GM12873 (cell line): ENCODE results near the gene PPP1R16B.

ENCODE experiments used
- CTCF ChIP-seq: IDR thresholded peaks from 2 replicates; pipeline ENCODE4 v1.5.1; 2012; ENCODE audit warnings: low read depth, mild to moderate bottlenecking, moderate library complexity, low read length, control low read depth; ENCODE audit not compliant: insufficient read depth; ENCODE audit errors: missing control alignments

PPP1R16B gene

GRCh38 chr20:38945012-38945411 lies 139.5 kb downstream of the PPP1R16B start:
- no peak for TF ChIP-seq CTCF

- no peak for TF ChIP-seq CTCF
Measured at GRCh38 chr20:38946836-38947235, 141.3 kb downstream of the PPP1R16B start.

GRCh38 chr20:38947931-38948362 lies 142.4 kb downstream of the PPP1R16B start:
- TF ChIP-seq CTCF, result no peak

GRCh38 chr20:38950254-38950653 lies 144.8 kb downstream of the PPP1R16B start:
- TF ChIP-seq CTCF, result no peak

- no peak for TF ChIP-seq CTCF
Measured at GRCh38 chr20:38951611-38952010, 146.1 kb downstream of the PPP1R16B start.

GRCh38 chr20:38952153-38952552 lies 146.7 kb downstream of the PPP1R16B start:
- no peak for TF ChIP-seq CTCF

GRCh38 chr20:38953630-38954340 lies 148.3 kb downstream of the PPP1R16B start:
- TF ChIP-seq CTCF, result no peak
